Neutrophil (primary cell): Measurements from ENCODE around the gene IRF3.

Experiments
- H3K27ac ChIP-seq: fragments of 200-600 bp; sonication (generic); 2 replicates; pipeline ENCODE4 v1.5.1; 2016; ENCODE audit warnings: mild to moderate bottlenecking, moderate library complexity
- H3K27me3 ChIP-seq: fragments of 200-600 bp; sonication (generic); 2 replicates; pipeline ENCODE4 v1.6.0; 2016; ENCODE audit warnings: mild to moderate bottlenecking
- H3K36me3 ChIP-seq: fragments of 200-600 bp; sonication (generic); 2 replicates; pipeline ENCODE4 v1.5.1; 2017
- H3K4me1 ChIP-seq, 2 experiments: fragments of 200-600 bp in 1 of 2; sonication (generic) in 1 of 2; 1 replicate in 1 of 2; 2 replicates in 1 of 2; pipeline versions ENCODE4 v1.5.1 to v1.6.1; 2013 to 2016; ENCODE audit warnings: low read depth in 1 of 2, low read length in 1 of 2, mild to moderate bottlenecking in 1 of 2, moderate library complexity in 1 of 2; ENCODE audit not compliant: control insufficient read depth in 1 of 2, insufficient read depth in 1 of 2
- H3K4me3 ChIP-seq, 2 experiments: fragments of 200-600 bp in 1 of 2; sonication (generic) in 1 of 2; 1 replicate in 1 of 2; 2 replicates in 1 of 2; pipeline ENCODE4 v1.5.1; 2013 to 2016; ENCODE audit warnings: low read depth in 1 of 2, low read length in 1 of 2, mild to moderate bottlenecking in 1 of 2, moderate library complexity in 1 of 2
- H3K9me3 ChIP-seq: fragments of 200-600 bp; sonication (generic); 2 replicates; pipeline ENCODE4 v1.5.1; 2016
- CTCF ChIP-seq: fragments of 200-600 bp; sonication (generic); IDR thresholded peaks from 2 replicates; pipeline ENCODE4 v1.5.1; 2016; ENCODE audit warnings: antibody characterized with exemption

IRF3 gene

GRCh38 chr19:49616945-49617344, 48.7 kb downstream of the IRF3 start:
- no peak for TF ChIP-seq CTCF
- Histone ChIP-seq H3K27ac (no peak overlapping the region), H3K36me3 (peaks cover 73% of the 10 kb centered on the region), H3K27me3 (no peaks in the 10 kb centered on the region), H3K4me3 (no peak overlapping the region), H3K9me3 (no peaks in the 10 kb centered on the region), H3K4me1 (peaks cover 4 to 6% of the 10 kb centered on the region in 2 experiments)

- Histone ChIP-seq H3K4me1 (peaks cover 4 to 6% of the 10 kb centered on the region in 2 experiments), H3K4me3 (no peak overlapping the region), H3K36me3 (peaks cover 69% of the 10 kb centered on the region), H3K27ac (no peak overlapping the region), H3K9me3 (no peaks in the 10 kb centered on the region), H3K27me3 (no peaks in the 10 kb centered on the region)
- TF ChIP-seq CTCF: no peak
Observed at GRCh38 chr19:49616532-49616931, 49.1 kb downstream of the IRF3 start.

- H3K36me3 ChIP-seq: peaks cover 68% of the 10 kb centered on the region
Observed at GRCh38 chr19:49615861-49616260, 49.8 kb downstream of the IRF3 start.

GRCh38 chr19:49614096-49614833, 51.4 kb downstream of the IRF3 start:
- Histone ChIP-seq H3K27ac (no peak overlapping the region), H3K4me3 (no peak overlapping the region), H3K4me1 (peaks cover 4 to 6% of the 10 kb centered on the region in 2 experiments), H3K27me3 (no peaks in the 10 kb centered on the region), H3K9me3 (no peaks in the 10 kb centered on the region), H3K36me3 (peaks cover 66% of the 10 kb centered on the region)
- no peak for TF ChIP-seq CTCF

More at GRCh38 chr19:49615861-49616260, 49.8 kb downstream of the IRF3 start:
- no peaks in the 10 kb centered on the region for H3K27me3 ChIP-seq
- H3K4me3 ChIP-seq: no peak overlapping the region
- H3K4me1 ChIP-seq: peaks cover 4 to 6% of the 10 kb centered on the region in 2 experiments
- no peak overlapping the region for H3K27ac ChIP-seq
- no peaks in the 10 kb centered on the region for H3K9me3 ChIP-seq
- no peak for TF ChIP-seq CTCF

- no peak overlapping the region for H3K4me3 ChIP-seq
- no peak overlapping the region for H3K27ac ChIP-seq
- TF ChIP-seq CTCF: no peak
- H3K9me3 ChIP-seq: no peaks in the 10 kb centered on the region
- H3K4me1 ChIP-seq: peaks cover 4 to 6% of the 10 kb centered on the region in 2 experiments
- H3K27me3 ChIP-seq: no peaks in the 10 kb centered on the region
- H3K36me3 ChIP-seq: peaks cover 69% of the 10 kb centered on the region
Observed at GRCh38 chr19:49613374-49613773, 52.3 kb downstream of the IRF3 start.
